NCI-H2081 (cell line): ENCODE measurements around the gene ZCWPW1.

Source experiments
- DNase-seq, 2 experiments: peaks; one replicate each; lab custom pipeline; 2025; lab: John Stamatoyannopoulos, UW

ZCWPW1 gene, protein sequence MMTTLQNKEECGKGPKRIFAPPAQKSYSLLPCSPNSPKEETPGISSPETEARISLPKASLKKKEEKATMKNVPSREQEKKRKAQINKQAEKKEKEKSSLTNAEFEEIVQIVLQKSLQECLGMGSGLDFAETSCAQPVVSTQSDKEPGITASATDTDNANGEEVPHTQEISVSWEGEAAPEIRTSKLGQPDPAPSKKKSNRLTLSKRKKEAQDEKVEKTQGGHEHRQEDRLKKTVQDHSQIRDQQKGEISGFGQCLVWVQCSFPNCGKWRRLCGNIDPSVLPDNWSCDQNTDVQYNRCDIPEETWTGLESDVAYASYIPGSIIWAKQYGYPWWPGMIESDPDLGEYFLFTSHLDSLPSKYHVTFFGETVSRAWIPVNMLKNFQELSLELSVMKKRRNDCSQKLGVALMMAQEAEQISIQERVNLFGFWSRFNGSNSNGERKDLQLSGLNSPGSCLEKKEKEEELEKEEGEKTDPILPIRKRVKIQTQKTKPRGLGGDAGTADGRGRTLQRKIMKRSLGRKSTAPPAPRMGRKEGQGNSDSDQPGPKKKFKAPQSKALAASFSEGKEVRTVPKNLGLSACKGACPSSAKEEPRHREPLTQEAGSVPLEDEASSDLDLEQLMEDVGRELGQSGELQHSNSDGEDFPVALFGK

DNA sequence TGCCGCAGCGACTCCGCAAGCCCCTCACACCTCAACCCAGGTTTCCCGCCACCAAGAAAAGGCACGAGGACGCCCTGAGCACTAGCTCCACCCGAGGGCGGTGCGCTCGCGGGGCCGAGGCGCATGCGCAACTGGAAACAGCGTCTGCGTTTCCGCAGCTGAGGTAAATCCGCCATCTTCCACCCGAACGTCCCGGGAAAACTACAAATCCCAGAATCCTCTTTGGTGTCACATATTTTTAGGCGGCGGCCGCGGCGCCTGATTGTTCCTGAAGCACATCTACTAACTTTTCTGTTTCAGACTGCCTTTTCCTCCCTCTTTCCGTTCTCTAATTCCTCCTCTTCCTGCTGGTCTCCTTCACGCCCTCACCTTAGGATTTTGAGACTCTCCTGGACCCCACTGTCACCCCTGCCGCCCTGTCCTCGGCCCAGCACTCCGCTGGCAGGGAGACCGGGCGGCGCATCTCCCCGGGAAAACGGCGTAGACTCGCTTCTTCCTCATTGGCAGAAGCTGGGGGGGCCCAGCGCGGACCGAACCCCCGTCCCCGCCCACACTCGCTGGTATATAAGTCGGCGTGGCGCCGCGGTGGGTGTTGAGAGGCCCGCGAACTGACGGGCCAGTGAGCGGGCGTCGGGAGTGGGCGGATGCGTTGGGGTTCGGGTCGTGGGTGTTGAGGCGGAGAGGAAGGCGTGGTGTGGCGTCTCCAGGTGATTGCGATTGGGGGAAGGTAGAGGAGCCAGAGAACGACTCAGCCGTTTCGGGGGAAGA is at the start of gene ZCWPW1:
ZCWPW1 (minus strand) TSS at position 505 of the 768 bp plus-strand sequence. CDS start 8,054 bp downstream, outside the sequence.
- DNase-seq: peak; percentile 96 to 98

DNA sequence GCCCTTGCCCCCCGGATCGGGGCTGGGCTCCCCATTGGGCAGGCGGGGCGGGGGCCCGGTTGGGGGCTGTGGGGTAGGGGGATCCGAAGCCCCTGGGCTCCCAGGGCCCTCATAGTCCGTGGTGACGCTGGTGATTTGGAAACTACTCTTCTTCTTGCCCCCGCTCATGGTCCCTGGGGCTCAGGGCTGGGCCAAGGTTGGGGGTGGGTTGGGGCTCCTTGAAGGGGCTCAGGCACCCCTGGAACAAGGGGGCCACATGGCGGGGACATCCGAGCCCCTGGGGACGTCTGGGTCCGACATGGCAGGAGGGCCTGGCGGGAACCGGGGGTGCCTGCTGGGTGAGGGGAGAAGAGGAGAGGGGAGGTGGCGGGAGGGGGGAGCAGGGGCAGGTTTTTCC is 49.4 kb upstream of the ZCWPW1 start:
- no peak for DNase-seq

DNA sequence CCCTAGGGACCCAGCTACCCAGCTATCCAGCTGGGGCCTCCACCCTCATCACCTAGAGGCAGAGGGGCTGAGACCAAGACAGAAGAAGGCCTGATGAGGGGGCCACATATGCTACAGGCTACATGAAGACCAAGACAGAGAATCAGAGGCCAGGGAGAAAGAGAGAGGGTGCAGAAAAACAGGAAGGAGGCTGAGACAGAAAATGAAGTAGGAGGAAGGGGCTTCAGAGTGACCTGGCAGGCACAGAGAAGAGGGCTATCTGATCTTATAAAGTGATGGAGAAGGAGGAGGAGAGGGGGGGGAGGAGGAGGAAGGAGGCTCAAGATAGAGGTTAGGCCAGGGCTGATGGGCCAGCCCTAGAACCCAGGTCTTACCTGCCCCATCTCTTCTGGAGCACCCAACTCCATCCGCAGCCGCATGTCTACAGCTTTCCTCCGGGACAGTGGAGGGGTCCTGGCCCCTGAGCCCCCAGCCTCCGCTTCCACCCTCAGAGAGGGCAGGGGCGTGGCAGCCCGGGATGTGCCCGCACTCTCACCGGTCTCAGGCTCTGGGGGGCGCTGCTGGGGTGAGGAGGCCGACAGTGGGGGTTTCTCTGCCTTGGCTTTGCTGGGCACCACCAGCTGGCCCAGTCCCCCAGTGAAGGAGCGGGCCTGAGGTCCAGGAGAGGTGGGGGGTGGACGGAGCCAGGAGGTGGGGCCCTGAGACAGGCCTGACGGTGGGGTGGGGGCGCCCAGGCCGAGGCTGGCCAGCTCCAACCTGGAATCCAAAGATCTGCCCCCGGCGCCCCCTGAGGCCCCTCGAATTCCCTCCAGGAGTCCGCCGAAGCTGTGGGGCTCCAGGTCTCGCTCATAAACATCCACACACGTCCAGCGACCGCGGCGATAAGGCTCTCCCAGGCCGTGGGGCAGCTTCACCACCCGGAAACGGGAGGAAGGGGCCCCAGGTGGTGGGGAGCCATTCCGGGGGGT is 48.7 kb upstream of the ZCWPW1 start:
- no peak for DNase-seq

DNA sequence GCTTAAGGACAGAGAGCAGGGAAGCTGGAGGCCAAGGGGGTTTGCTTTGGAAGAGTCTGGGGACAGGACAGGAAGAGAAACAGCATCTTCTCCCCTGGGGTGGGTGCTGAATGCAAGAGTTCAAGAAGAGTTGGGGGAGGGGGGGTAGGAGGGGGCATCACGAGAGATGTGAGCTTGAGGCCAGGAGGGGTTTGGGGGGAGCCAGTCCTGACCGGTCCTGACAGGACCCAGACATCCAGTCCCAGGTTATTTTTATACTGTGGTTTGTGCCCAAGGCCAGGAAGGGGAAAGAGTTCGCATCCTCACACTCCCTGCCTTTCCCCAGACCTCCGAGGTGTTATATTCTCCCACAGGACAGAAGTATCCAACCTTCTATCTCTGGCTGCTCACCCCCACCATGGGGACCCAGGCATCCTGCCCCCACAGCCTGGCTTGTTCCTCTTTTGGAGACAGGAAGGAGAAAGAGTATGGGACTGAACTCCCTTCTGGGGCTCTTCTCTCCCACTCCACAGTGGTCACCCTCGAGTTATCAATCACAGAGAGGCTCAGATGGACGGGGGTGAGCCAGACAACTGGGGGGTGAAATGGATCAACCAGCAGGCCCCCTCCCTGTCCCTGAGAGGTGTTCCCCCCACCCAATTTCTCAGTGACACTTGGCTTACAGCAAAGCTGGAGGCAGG is 47.7 kb upstream of the ZCWPW1 start:
- no peak for DNase-seq

DNA sequence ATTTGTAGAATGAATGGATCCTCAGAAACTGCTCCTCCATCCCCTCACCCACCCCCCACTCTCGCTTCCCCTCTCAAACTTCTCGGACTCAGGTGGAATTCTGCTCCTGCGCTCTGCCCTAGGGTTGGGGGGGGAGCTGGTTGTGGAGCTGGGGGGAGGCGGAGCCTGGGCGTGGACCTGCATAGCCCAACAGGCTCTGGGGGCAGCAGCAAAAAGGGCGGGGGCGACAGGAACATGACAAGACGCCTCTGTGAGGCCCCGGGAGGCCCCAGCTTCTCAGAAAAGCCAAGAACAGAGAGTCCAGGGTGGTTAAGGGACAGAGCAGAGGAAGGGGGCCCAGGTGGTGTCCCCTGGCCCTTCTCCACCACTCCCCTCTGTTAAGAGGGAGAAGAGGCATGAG is 47.0 kb upstream of the ZCWPW1 start:
- DNase-seq: no peak

DNA sequence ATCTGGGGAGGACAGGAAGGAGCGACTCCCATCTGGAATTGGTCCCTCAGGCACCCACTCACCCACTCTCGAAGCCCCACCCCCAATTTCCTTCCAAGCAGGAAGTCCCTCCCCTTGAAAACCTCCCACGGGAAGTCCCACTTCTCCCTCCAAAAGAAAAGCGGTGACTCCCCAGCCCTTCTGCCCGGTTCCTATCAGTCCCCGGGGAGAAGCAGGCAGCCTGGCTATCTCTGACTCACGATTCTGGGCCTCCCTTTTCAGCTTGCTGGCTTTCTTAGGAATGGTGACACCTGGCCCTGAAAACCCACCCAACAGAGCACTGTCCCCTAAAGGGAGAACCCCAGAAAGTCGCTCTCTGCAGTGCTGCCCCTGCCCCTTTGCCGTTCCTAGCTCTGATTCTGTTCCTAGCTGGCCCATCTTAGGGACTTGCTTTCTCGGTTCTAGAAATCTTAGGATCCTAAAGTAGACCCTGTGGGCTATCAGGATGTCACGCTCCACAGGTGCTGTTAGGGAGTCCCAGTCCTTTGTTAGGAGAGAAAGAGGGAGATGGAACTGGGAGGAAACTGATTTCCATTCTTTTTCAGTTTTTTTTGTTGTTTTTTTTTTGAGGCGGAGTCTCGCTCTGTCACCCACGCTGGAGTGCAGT is 44.5 kb upstream of the ZCWPW1 start:
- no peak for DNase-seq

DNA sequence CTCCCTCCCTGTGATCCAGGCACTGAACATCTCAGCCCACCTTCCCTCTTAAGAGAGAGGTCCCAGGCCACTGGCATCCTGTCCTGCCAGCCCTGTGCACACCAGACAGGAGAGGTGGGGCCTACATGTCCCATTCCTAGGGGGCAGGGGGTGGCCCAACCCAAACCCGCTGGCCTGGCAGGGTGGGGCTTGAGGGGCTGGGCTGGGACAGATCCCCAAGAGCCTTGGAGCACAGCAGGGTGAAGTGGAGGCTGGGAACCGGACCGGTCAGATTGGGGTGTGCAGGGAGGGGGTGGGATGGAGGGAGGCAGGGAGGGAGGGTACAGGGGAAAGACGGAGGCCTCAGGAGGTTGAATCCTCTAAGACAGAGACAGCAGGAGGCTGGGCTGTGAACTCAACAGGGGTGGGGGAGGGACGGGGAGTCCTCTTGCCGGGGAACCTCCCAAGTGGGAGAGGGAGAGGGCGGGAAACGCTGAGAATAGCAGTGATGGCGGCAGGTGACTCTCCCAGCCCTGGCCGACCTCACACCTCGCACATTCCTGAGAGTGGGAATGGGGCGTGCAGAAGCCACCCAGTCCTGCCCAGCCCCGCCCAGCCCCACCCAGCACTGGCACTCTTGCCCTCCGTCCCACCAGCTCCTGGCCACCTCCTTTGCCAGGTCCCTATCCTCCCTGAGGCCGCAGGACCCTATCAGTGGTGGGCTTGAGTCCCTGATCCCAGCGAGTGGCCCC is 43.8 kb upstream of the ZCWPW1 start:
- no peak for DNase-seq

DNA sequence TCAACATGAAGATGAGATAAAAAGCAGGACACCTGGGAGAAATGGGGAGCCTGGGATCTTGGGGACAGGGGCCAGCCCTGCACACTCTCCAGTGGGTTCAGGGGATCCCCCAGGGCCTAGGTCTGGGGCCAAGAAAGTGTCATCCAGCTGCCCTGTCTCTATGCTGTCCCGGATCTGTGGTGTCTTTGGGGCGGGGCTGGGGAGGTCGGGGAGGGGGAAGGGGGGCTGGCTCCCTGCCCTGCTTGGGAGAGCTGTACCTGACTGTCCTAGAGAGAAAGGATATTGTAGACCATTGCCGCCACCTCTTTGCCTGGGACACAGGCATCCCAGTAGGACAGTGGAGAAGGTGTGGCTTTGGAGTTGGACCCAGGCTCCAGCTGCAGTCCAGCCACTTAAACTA is 42.5 kb upstream of the ZCWPW1 start:
- no peak for DNase-seq

DNA sequence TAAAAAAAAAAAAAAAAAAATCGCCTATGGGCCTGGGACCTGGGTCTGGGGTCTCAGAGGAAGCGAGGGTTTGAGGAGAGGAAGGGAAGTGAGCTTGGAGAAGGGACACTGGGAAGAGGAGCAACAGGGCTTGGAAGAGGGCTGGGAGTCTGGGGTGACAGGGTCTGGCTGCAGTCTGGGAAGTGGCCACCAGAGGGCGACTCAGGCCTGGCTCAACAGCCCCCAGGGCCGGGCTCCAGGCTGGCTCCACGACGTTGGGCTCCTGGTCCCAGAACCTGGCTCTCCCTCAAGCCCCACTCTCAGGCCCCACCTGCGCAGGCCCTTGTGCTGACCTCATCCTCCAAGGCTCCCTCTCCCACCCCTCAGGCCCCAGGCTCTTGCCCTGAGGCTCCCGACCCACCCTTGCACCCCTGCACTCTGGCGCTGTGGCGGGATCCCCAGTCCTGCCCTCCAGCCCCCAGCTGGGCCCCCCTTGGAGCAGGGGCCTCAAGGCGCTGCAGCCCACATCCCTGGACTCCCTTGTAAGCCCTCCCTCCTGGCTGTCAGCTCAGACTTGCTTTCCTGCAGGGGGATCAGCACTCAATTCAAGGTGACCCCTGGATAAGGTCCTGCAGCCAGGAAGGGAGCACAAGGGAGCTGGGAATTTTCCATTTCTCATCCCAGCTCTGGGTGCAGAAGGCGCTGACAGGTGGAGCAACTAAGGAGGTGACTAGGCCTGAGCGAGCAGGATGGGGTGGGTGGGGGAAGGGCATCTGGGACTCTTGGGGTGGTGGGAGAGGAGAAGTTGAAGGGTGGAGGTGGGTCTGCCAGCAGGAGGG is 40.9 kb upstream of the ZCWPW1 start:
- DNase-seq: peak; percentile 76 to 79

DNA sequence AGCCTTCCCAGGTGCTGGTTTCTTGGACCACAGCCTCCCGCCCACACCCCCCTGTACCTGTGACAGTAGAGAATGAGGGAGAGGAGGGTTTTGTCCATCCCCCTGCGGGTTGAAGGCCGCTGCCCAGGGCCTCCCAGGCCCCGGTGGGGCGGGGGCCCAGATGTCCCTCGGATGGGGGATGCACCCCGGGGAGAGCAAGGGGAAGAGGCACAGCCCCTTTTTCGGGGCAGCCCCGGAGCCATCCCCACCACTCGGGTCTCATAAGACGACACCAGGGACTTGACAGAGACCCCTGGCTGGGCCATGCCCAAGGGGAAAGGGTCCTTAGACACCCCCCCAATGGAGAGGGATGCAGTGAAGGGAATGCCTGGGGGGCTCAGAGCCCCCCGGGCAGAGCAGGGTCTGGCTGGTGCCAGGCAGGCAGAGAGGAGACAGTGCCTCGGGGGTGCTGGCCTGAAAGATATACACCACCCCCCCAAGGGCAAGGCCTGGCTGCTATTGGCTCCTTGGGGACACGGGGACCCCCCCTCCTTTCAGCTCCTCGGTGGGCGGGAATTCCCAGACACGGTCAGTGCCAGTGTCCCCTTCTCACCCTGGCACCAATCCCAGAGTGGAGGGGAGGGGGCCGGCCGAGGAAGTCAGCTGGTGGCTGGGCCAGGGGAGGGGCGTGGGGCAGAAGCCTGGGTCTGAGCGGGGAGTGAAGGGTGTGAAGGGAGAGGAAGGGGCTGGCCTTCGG is 39.3 kb upstream of the ZCWPW1 start:
- no peak for DNase-seq

DNA sequence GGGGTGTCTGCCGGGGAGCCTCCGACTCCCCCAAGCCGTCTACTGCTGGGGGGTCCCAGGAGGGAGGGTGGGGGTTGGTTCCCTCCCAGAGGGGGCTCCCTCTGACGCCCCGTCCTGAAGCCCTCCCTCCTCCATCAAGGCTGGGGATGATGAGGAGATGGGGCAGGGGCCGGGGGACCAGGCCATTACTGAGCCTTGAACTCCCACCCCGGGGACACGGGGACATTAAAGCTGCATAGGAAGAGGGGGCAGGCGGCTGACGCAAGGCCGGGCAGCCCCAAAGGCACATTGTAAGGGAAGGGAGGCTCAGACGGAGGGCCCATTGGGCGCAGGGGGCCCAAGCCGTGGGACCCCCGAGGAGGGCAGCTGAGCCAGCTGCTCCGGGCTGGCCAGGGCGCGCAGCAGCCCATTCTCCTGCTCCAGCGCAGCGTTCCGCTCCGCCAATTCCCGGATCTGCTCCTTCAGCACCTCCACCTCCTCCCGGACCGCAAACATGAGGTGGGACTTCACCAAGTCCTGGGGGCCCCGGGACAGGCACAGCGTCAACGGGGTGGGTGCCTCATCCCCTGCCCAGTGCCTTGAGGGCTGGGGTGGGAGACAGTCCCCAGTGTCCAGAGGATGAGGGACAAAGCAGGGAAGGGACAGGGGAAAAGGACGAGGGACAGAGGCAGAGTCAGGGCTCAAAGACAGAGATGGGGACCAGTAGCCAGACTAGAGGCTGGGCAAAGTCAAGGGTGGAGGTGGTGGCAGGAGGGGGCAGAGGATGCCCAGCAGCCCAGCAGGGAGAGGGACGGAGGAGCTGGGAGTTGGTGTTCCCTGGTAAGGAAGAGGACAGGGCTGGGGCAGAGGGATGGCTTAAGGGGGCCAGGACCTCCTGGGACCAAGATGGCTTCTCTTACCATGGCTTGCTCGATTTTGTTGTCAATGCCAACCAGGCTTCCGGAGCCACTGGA is 38.4 kb upstream of the ZCWPW1 start:
- DNase-seq: no peak

DNA sequence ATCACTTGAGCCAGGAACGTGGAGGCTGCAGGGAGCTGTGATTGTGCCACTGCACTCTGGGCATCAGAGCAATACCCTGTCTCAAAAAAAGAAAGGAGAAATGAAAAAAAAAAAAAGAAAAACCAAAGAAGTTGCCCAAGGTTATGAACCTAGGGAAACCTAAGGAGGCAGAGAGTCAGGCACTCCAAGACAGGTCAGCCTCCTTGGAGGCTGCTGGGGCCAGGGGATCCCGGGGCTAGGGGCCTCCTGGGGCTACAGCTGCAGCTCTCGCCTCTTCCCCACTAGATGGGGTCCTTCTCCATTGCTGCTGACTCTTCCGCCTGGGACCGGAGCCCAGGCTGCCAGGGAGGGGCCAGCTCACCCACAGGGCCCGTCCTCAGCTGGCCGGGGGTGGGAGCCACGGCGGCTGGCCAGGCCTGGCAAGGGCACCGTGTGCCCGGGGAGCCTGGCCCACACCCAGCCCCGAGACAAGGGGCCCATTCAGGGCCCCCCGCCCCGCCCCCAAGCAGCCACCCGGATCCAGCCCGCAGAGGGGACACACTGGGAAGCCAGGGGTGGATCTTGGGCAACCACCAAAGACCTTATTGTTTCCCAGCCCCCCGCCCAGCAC is 37.3 kb upstream of the ZCWPW1 start:
- peak; percentile 75 to 82 for DNase-seq

DNA sequence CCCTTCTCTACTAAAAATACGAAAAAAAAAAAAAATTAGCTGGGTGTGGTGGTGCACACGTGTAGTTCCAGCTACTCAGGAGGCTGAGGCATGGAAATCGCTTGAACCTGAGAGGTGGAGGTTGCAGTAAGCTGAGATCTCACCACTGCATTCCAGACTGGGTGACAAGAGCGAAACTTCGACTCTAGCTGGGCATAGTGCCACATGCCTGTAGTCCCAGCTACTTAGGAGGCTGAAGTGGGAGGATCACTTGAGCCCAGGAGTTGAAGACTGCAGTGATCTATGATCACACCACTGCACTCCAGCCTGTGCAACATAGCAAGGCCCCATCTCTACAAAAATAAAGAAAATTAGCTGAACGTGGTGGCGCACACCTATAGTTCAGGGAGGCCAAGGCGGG is 36.8 kb upstream of the ZCWPW1 start:
- no peak for DNase-seq

DNA sequence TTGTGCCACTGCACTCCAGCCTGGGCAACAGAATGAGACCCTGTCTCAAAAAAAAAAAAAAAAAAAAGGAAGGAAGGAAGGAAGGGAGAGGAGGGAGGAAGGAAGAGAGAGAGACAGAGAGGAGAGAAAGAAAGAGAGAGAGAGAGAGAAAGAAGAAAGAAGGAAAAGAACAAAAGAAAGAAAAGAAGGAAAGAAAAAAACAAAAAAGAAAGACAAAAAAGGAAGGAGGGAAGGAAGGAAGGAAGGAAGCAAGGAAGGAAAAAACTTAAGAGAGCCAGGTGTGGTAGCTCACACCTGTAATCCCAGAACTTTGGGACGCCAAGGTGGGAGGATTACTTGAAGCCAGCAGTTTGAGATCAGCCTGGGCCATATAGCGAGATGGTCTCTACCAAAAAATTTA is 36.3 kb upstream of the ZCWPW1 start:
- DNase-seq: no peak

DNA sequence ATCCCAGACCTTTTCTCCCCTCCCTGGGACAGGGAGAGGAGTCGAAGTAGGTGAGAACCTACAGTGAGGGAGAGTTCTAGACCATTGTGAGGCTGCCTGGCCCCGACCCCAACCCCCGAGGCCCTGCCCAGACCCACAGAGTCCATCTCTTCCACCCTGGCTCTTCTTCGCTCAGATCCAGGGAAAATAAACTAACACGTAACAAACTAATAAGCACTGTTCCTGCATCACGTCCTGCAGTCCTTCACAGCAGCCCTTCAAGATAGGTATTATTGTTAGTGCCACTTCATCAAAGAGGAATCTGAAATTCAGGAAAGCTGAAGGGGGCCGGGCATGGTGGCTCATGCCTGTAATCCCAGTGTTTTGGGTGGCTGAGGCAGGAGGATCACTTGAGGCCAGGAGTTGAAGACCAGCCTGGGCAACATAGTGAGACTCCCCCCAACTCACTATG is 35.7 kb upstream of the ZCWPW1 start, which contains the start of gene SPACDR:
SPACDR (minus strand) TSS at position 51 of the 451 bp plus-strand sequence. CDS start 235 bp downstream, outside the sequence.
- no peak for DNase-seq

DNA sequence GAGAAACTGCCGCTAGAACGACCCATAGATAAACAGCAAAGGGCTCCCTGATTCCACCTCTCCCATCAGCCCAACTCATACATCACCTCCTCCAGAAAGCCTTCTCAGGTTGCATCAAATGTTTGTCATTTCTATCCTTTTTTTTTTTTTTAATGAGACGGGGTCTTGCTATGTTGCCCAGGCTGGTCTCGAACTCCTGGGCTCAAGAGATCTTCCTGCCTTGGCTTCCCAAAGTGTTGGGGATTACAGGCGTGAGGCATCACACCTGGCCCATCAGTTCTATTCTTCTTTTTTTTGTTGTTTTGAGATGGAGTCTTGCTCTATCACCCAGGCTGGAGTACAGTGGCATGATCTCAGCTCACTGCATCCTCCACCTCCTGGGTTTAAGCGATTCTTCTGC is 28.5 kb upstream of the ZCWPW1 start:
- no peak for DNase-seq
